ACC112 (cell line): ENCODE results near the gene SGCD.

Experiments used
- H2AFZ ChIP-seq: fragments of 200-600 bp; sonication (generic); one replicate; pipeline ENCODE4 v1.6.0; 2017; ENCODE audit warnings: antibody characterized with exemption, low read length; ENCODE audit not compliant: unreplicated experiment
- H3K27ac ChIP-seq: fragments of 200-600 bp; sonication (generic); 2 replicates; pipeline ENCODE4 v1.5.1; 2014; ENCODE audit warnings: low read depth, mild to moderate bottlenecking, antibody characterized with exemption, low read length, moderate library complexity
- H3K27me3 ChIP-seq: fragments of 200-600 bp; sonication (generic); 2 replicates; pipeline ENCODE4 v1.6.1; 2014; ENCODE audit warnings: mild to moderate bottlenecking, antibody characterized with exemption, low read length, moderate library complexity, mixed read lengths; ENCODE audit not compliant: insufficient read depth
- H3K36me3 ChIP-seq: fragments of 200-600 bp; sonication (generic); 2 replicates; pipeline ENCODE4 v1.6.1; 2016; ENCODE audit warnings: mild to moderate bottlenecking, antibody characterized with exemption, low read length, moderate library complexity, mixed read lengths; ENCODE audit not compliant: insufficient read depth
- H3K4me1 ChIP-seq: fragments of 200-600 bp; sonication (generic); one replicate; pipeline ENCODE4 v1.6.1; 2016; ENCODE audit warnings: low read length, mixed read lengths; ENCODE audit not compliant: insufficient read depth, unreplicated experiment, control insufficient read depth
- H3K4me3 ChIP-seq: fragments of 200-600 bp; sonication (generic); 2 replicates; pipeline ENCODE4 v1.5.1; 2014; ENCODE audit warnings: mild to moderate bottlenecking, low read depth, low read length
- H3K79me2 ChIP-seq: fragments of 200-600 bp; sonication (generic); one replicate; pipeline ENCODE4 v1.6.0; 2016; ENCODE audit warnings: low read length; ENCODE audit not compliant: control insufficient read depth, unreplicated experiment, insufficient read depth

Gene SGCD

DNA sequence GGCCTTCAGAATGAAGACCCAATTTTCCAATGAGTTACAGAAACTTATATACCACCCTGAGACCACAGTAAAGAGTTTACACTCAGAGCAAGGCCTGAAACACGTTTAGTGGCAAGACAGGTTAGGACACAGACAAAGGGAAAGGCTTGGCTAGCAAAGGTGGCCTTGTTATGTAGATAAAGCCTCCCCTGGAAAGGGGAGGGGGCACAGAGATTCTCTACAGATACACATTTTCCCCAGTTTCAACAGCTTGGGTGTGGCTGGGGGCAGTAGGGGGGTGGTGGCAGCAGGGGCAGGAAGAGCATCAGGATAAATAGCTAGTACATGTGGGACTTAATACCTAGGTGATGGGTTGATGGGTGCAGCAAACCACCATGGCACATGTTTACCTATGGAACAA lies 471.2 kb downstream of the SGCD start:
- Histone ChIP-seq H2AFZ (no peak overlapping the region), H3K36me3 (no peaks in the 10 kb centered on the region), H3K4me3 (no peak overlapping the region), H3K4me1 (no peaks in the 10 kb centered on the region), H3K27ac (no peak overlapping the region), H3K79me2 (no peaks in the 10 kb centered on the region), H3K27me3 (no peaks in the 10 kb centered on the region)

- no peaks in the 10 kb centered on the region for H3K4me1 ChIP-seq
- no peak overlapping the region for H3K27ac ChIP-seq
- no peaks in the 10 kb centered on the region for H3K27me3 ChIP-seq
- H3K4me3 ChIP-seq, result no peak overlapping the region
- no peaks in the 10 kb centered on the region for H3K36me3 ChIP-seq
- no peaks in the 10 kb centered on the region for H3K79me2 ChIP-seq
- H2AFZ ChIP-seq, result no peak overlapping the region
These were observed 472.2 kb downstream of the SGCD start for GRCh38 chr5:156799171-156799570.

DNA sequence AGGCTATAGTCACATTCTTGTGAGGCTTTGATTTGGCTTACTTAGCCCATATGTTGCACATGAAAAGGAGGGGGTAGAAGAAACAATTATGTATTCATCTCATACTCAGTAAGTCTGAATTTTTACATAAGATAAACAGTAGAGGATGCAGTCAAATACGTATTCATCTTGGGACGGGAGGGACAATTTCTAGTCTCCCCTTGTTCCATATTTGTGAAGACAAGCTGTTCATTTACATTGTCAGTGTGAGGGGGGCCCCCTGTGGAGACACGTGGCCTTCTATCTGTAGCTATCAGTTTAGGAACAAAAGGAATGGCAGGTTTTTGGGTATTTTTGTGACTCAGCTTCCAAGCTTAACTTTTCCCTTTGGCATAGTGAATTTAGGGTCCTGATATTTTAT lies 474.0 kb downstream of the SGCD start:
- Histone ChIP-seq H3K27me3 (no peaks in the 10 kb centered on the region), H2AFZ (no peak overlapping the region), H3K36me3 (no peaks in the 10 kb centered on the region), H3K79me2 (no peaks in the 10 kb centered on the region), H3K27ac (no peak overlapping the region), H3K4me3 (no peak overlapping the region), H3K4me1 (no peaks in the 10 kb centered on the region)

- no peak overlapping the region for H2AFZ ChIP-seq
- H3K79me2 ChIP-seq, result no peaks in the 10 kb centered on the region
- H3K4me3 ChIP-seq, result no peak overlapping the region
- H3K27ac ChIP-seq, result no peak overlapping the region
- H3K27me3 ChIP-seq, result no peaks in the 10 kb centered on the region
- H3K4me1 ChIP-seq, result no peaks in the 10 kb centered on the region
- H3K36me3 ChIP-seq, result no peaks in the 10 kb centered on the region
These were observed 475.5 kb downstream of the SGCD start for GRCh38 chr5:156802501-156802900.

- no peaks in the 10 kb centered on the region for H3K27me3 ChIP-seq
- H2AFZ ChIP-seq, result no peak overlapping the region
- no peaks in the 10 kb centered on the region for H3K4me1 ChIP-seq
- no peak overlapping the region for H3K4me3 ChIP-seq
- no peaks in the 10 kb centered on the region for H3K79me2 ChIP-seq
- H3K27ac ChIP-seq, result no peak overlapping the region
- no peaks in the 10 kb centered on the region for H3K36me3 ChIP-seq
These were observed 476.4 kb downstream of the SGCD start for GRCh38 chr5:156803404-156803803.

- no peak overlapping the region for H3K27ac ChIP-seq
- no peaks in the 10 kb centered on the region for H3K27me3 ChIP-seq
- H3K4me1 ChIP-seq, result no peaks in the 10 kb centered on the region
- H3K4me3 ChIP-seq, result no peak overlapping the region
- H2AFZ ChIP-seq, result no peak overlapping the region
- H3K79me2 ChIP-seq, result no peaks in the 10 kb centered on the region
- H3K36me3 ChIP-seq, result no peaks in the 10 kb centered on the region
These were observed 486.0 kb downstream of the SGCD start for GRCh38 chr5:156812959-156813358.

GRCh38 chr5:156815988-156816599 lies 489.1 kb downstream of the SGCD start:
- Histone ChIP-seq H3K27ac (no peak overlapping the region), H3K27me3 (no peaks in the 10 kb centered on the region), H3K36me3 (no peaks in the 10 kb centered on the region), H2AFZ (no peak overlapping the region), H3K79me2 (no peaks in the 10 kb centered on the region), H3K4me1 (no peaks in the 10 kb centered on the region), H3K4me3 (no peak overlapping the region)
